Colonic mucosa (tissue), 4 donors: ENCODE measurements around the gene HDAC4. TPM values are rescaled to one million over a fixed set of nuclear protein-coding genes. Genes with fewer than 3 reads are reported as not detected.
A peak's percentile ranks its signal among the peaks of the same experiment; 100 is the strongest.

ENCODE experiments used
- DNase-seq: peaks from one replicate; pipeline ENCODE4 v3.0.0-alpha.2; 2020
- H3K27ac ChIP-seq: fragments of 200-600 bp; one replicate; pipeline ENCODE4 v1.8.0; 2021
- H3K27me3 ChIP-seq: fragments of 200-600 bp; one replicate; pipeline ENCODE4 v1.8.0; 2021
- H3K36me3 ChIP-seq: fragments of 200-600 bp; one replicate; pipeline ENCODE4 v1.8.0; 2021
- H3K4me1 ChIP-seq: fragments of 200-600 bp; one replicate; pipeline ENCODE4 v1.8.0; 2021; ENCODE audit warnings: mild to moderate bottlenecking
- H3K4me3 ChIP-seq: fragments of 200-600 bp; one replicate; pipeline ENCODE4 v1.8.0; 2021
- H3K9ac ChIP-seq, 2 donors: one replicate each; pipeline ENCODE4 v1.7.0; 2013; ENCODE audit warnings: control low read depth in 2 of 2, low read depth in 2 of 2, low read length in 2 of 2
- H3K9me3 ChIP-seq: fragments of 200-600 bp; one replicate; pipeline ENCODE4 v1.8.0; 2021
- CTCF ChIP-seq: fragments of 200-600 bp; IDR thresholded peaks from one replicate; pipeline ENCODE4 v1.8.0; 2022; ENCODE audit warnings: antibody characterized with exemption, mild to moderate bottlenecking
- intact Hi-C: fragments of 100-400 bp; cut with DNase I; formaldehyde crosslinking; loops from one replicate; pipeline ENCODE4 v1.14.1; 2022
- total RNA-seq, 2 donors: library from RNA; stranded (reverse); fragmentation: NEBNext Ultra II Directional in 1 of 2; extraction: Animal tissue kit (Norgen Biotek cat#: 25700) in 1 of 2; gene quantifications; one replicate each; pipeline ENCODE4 v1.2.1, GENCODE V29; 2021
- donor health status: healthy.
- donor health status: DM: no; HTN: no; CAD: no.
- donor health status: DM: no; HTN: no; CAD: no.

The HDAC4 gene
- total RNA-seq, 2 donors from 2014 or later, result 35.3 to 46.8 TPM

- no peak for TF ChIP-seq CTCF
- H3K4me1 ChIP-seq, result peaks cover 20% of the 10 kb centered on the region
- no peaks in the 10 kb centered on the region for H3K36me3 ChIP-seq
- H3K9me3 ChIP-seq, result no peaks in the 10 kb centered on the region
- no peaks in the 10 kb centered on the region for H3K27me3 ChIP-seq
- no peak for DNase-seq
- no peak overlapping the region for H3K27ac ChIP-seq
- intact Hi-C loops, result no loop called here
- H3K9ac ChIP-seq, result no peak overlapping the region
- H3K4me3 ChIP-seq, result no peak overlapping the region
Observed at GRCh38 chr2:239287461-239287860, 113.4 kb downstream of the HDAC4 start.

- TF ChIP-seq CTCF, result no peak
- Histone ChIP-seq H3K4me1 (peaks cover 20% of the 10 kb centered on the region), H3K27ac (no peak overlapping the region), H3K4me3 (no peak overlapping the region), H3K9me3 (no peaks in the 10 kb centered on the region), H3K36me3 (no peaks in the 10 kb centered on the region), H3K27me3 (no peaks in the 10 kb centered on the region), H3K9ac (no peak overlapping the region)
- intact Hi-C loops, result no loop called here
- DNase-seq, result no peak
Observed at GRCh38 chr2:239286901-239287300, 113.9 kb downstream of the HDAC4 start.

- no peaks in the 10 kb centered on the region for H3K27me3 ChIP-seq
- H3K36me3 ChIP-seq, result no peaks in the 10 kb centered on the region
- TF ChIP-seq CTCF, result no peak
- H3K27ac ChIP-seq, result peak overlapping the region; percentile 10
- H3K9me3 ChIP-seq, result no peaks in the 10 kb centered on the region
- H3K4me3 ChIP-seq, result no peak overlapping the region
- peaks cover 20% of the 10 kb centered on the region for H3K4me1 ChIP-seq
- peak overlapping the region in 1 of 2 donors; percentile 67 for H3K9ac ChIP-seq
- intact Hi-C loops, result no loop called here
- DNase-seq, result no peak
Observed at GRCh38 chr2:239285932-239286230, 114.9 kb downstream of the HDAC4 start.

- H3K27me3 ChIP-seq, result no peaks in the 10 kb centered on the region
- H3K9me3 ChIP-seq, result no peaks in the 10 kb centered on the region
- H3K36me3 ChIP-seq, result no peaks in the 10 kb centered on the region
- intact Hi-C loops, result no loop called here
- peak overlapping the region; percentile 9 for H3K4me3 ChIP-seq
- TF ChIP-seq CTCF, result no peak
- no peak for DNase-seq
- peaks cover 20% of the 10 kb centered on the region for H3K4me1 ChIP-seq
- peak overlapping the region; percentile 26 to 67 for H3K9ac ChIP-seq
- peak overlapping the region; percentile 10 for H3K27ac ChIP-seq
Observed at GRCh38 chr2:239285071-239285931, 115.5 kb downstream of the HDAC4 start.

- H3K9me3 ChIP-seq, result no peaks in the 10 kb centered on the region
- intact Hi-C loops, result no loop called here
- no peak overlapping the region for H3K27ac ChIP-seq
- DNase-seq, result no peak
- TF ChIP-seq CTCF, result no peak
- no peaks in the 10 kb centered on the region for H3K27me3 ChIP-seq
- no peaks in the 10 kb centered on the region for H3K36me3 ChIP-seq
- H3K9ac ChIP-seq, result peak overlapping the region in 1 of 2 donors; percentile 67
- peaks cover 20% of the 10 kb centered on the region for H3K4me1 ChIP-seq
- H3K4me3 ChIP-seq, result no peak overlapping the region
Observed at GRCh38 chr2:239283961-239284795, 116.6 kb downstream of the HDAC4 start.
